HG03066 (cell line): ENCODE data around the gene RPL9.
"Not testable (repeated sequence)": the region's sequence is repeated elsewhere in the genome, so short reads cannot be mapped to it uniquely, and the experiment has no call there.

Experiments used
- ATAC-seq: cut with Tn5 transposase; IDR thresholded peaks from one replicate; pipeline ENCODE4 v1.9.1; 2021; ENCODE audit warnings: low read depth; ENCODE audit not compliant: unreplicated experiment

RPL9 gene

GRCh38 chr4:39427520-39428114 is 31.1 kb downstream of the RPL9 start:
- no peak for ATAC-seq

- ATAC-seq: no peak
These were observed 32.0 kb downstream of the RPL9 start for GRCh38 chr4:39426728-39427127.

- not testable (repeated sequence) for ATAC-seq
These were observed 33.4 kb downstream of the RPL9 start for GRCh38 chr4:39425297-39425696.

GRCh38 chr4:39422247-39422646 is 36.5 kb downstream of the RPL9 start:
- ATAC-seq: no peak

GRCh38 chr4:39415678-39416283 is 42.9 kb downstream of the RPL9 start:
- ATAC-seq: no peak

GRCh38 chr4:39411561-39411960 is 47.2 kb downstream of the RPL9 start:
- ATAC-seq: not testable (repeated sequence)

- no peak for ATAC-seq
These were observed 48.3 kb downstream of the RPL9 start for GRCh38 chr4:39410415-39410814.

GRCh38 chr4:39407584-39407885 is 51.2 kb downstream of the RPL9 start:
- ATAC-seq: no peak

GRCh38 chr4:39406763-39407583 is 51.7 kb downstream of the RPL9 start, which contains the start of gene KLB:
KLB (plus strand) TSS chr4:39406930; CDS start chr4:39406950, 20 bp downstream.
- ATAC-seq: no peak
